ELF-1 (cell line): ENCODE measurements around the gene CD79B.
A peak's percentile ranks its signal among the peaks of the same experiment; 100 is the strongest.
"Not testable (repeated sequence)": the region's sequence is repeated elsewhere in the genome, so short reads cannot be mapped to it uniquely, and the experiment has no call there.

Experiments
- DNase-seq: peaks from one replicate; pipeline ENCODE4 v3.0.0-alpha.2; 2016; ENCODE audit warnings: low read depth, low spot score

Gene CD79B

DNA sequence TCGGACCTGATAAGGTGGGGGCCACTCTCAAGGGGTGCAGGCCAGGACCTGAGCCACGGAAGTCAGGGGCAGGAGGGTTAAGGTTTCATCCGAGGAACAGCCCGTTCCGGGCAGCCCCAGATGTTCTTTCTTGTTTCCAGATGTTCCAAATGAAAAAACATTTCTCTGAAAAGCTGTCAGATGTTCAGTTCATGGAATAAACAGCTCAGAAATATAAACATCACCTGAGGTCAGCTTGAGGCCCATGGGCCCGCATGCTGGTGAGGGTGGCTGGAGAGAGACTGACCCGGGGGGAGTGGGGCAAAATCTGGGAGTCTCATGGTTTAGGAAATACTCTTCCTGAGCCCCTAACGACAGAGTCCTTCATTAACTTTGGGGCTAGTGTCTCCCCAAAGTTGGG lies 1.5 kb upstream of the CD79B start:
- no peak for DNase-seq

DNA sequence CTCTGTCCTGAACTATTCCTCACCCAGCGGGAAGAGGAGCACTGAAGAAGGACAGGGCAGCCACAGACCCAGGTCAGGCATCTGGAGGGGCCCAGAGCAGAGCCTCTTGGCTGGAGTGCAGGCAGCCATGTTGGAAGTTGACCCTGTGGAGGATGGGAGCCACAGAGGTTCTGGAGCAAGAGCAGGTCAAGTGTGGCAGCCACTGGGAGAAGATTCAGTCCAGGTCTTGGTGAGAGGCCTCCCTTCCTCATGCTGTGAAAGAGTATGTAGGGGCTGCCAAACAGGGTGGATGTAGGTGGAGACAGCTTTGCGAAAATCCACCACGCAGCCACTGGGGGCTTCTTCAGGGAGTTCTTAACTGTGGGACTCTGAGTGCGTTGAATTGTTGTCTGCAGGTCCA lies 590 bp upstream of the CD79B start:
- no peak for DNase-seq

DNA sequence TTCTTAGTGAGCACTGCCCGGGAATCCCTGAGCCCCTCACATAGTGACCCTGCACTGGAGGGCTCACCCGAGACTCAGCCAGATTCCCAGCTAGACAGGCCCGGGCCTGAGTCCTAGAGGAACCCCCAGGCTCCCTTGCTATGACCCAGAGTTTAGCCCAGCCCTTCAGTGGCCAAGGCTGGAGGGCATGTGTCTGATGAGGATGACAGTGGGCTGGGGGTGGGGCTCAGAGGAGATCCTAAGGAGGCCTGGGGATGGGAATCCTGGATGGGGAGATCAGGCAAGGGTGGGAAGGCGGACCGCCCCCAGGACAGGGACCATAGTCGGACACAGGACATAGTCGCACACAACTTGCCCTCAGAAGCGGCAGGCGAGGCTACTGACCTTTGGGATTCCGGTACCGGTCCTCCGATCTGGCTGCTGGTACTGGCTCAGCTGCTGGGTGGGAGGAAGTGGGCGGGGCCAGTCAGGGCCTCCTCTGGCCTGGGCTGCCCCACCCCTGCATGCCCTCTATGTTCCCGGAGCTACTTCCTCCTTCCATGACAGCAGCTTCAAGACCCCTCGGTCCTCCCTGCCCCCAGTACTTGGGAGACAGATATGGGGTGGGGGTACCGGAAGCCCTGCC lies 1.1 kb downstream of the CD79B start:
- peak; percentile 66 for DNase-seq

DNA sequence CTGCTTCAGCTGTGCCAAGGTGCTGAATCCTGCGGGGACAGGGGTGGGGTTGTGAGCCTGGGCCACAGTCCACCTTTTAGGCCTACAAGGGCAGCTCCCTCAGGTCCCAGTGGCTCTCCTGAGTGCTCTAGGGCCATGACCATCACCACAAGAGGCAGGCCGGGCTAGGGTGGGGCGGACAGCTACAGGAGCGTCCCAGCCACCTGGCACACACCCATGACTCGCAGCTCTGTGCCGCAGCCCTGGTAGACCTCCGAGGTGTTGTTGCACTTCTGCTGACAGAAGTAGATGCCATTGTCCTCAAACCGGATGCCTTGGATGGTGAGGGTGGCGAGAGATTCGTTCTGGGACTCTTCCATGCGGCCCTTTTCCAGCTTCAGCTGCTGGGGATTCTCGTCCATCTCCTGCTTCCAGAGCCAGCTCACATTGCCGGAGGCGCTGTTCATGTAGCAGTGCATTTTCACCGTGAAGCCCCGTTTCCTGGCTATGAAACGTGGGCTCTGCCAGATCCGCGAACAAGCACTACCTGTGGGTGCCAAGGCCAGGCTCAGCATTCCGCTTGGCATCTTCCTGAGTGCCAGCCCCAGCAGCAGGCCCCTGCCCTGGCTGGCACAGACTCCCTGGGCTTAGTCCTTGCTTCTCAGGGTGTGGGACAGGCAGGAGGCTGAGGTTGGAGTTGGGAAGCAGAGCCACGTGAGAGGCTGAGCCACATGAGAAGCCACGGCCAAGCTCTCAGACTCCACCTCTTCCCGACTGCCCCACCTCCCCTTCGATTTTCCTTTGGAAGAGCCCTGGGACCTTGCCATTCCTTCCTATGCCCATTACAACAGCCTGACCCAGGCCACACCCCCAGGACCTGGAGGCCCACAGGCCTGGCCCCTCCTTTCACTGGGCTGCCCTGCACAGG lies 2.0 kb downstream of the CD79B start:
- DNase-seq, result no peak

DNA sequence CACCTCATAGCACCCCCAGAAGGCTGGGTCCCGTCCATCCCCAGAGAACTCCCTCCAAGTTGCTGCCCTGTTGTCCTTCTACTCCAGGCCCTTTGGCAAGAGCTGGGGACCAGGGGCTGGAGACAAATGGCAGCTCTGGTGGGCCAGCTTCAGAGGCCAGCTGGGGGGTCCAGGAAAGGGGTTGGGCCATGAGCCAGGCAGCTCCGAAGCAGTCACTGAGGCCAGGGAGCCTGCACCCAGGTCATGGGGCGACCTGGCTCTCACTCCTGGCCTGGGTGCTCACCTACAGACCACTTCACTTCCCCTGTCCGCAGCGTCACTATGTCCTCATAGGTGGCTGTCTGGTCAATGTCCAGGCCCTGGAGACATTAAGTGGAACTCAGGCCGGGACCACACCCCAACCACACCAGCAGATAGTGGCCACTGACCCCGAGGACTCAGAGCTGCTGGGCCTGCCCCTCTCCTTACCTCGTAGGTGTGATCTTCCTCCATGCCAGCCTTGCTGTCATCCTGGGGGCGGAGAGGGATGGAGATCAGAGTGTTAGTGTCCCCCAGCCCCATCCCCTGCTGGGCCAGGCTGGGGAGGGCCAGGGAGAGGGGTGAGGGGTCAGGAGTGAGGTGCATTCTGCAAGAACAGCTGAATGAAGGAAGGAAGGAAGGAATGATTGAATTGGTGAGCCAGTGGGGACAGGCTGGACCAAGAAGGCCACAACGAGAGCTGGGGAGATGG lies 3.0 kb downstream of the CD79B start:
- DNase-seq, result no peak

DNA sequence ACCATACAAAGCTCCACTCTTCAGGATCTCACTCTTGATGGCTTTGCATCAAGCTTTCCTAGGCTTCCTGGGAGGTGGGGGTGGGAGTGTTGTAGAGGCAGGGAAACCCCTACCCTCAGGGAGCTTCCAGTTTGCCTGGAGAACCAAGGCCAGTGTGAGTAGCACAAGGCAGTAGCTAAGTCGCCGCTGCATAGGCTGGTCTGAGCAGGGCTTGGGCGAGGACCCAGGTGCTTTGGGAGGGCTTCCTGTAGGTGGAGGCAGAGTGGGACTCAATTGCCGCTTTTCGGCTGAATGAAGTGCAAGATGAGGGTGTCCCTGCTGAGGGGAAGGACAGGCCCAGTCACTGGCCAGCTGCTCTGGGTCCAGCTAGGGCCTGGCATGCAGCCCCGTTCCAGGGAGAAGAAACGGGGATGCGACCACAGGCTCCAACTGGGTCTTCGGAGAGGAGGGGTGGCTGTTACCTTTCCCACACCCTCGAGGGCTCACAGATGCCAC lies 3.9 kb downstream of the CD79B start:
- no peak for DNase-seq

DNA sequence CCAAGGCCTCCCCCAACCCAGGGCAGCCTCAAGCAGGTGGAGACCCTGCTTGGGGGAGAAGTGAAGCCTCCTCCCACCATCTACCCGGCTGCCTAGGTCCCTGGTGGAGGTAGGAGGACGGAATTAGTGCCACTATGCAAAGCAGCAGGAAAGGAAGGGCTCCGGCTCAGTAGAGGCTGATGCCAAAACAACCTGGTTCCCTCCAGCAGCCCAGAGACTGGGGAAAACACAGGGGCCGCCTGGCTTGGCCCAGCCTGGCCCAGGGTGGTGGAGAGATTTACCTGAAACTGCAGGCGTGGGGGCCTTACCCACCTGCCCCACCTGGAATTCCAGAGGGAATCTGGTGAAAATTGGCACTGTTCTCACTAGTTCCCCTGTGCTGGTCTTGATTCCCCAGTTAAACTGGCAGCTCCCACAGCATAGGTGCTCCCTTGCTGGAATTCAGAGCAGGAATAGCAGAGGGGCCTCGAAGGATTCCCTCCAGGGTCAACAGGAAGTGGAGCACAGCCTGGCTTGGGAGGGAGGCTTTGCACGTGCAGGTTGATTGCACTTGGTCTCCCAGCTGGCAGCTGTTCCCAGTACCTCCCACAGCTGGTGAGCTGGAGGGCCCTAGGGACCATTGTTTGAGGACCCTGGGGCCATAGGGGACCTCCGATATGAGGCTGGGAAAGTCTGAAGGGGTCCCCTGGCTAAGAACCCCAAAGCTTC lies 4.5 kb downstream of the CD79B start:
- no peak for DNase-seq

DNA sequence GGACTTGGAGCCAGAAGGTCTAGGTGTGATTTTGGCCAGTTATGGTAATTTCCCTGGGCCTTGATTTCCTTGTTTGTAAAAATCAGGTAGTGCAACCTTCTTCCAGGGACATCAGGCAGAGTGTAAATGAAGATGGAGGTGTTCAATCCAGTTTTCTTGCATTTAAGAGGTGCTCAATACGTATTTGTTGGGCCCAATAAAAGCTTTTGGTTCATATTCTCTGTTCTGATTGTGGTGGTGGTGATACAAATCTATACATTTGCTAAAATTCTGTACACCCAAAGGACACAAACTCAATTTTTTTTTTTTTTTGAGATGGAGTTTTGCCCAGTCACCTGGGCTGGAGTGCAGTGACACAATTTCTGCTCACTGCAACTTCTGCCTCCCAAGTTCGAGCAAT lies 6.0 kb downstream of the CD79B start:
- no peak for DNase-seq

DNA sequence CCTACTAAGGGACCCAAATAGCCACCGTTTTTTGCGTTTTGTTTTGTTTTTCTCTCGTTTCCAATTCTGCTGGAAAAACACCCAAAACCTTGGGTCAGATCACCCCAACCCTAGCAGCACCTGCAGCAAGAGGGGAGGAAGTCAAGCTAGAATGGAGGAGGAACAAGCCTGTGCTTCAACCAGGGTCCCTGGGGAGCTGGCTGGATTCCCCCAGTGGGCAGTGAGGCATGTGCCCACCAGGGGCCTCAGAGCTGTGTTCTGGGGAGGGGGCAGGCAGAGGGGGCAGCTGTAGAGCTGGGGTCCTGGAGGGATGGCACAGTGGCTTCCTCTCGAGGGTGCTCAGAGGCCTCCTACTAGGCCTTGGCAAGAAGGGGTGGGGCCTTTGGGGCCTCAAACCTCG lies 6.5 kb downstream of the CD79B start:
- no peak for DNase-seq

DNA sequence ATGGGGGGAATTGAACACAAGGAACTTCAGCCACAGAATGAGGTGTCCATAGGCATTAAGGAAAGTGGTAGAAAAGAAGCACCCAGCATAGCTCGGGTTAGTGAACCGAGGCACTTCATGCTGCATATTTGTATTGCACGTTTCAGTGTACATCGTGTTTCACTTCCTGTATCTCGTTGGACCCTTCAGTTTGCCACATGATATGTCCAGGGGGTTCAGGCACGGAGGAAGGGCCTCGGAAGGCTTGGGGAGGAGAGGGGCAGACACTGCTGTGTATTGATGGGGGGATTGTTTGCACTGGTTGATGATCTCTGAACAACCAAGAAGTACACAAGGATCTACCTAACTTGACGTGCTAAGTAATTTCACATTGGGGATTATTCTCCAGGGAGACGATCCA lies 9.7 kb downstream of the CD79B start:
- not testable (repeated sequence) for DNase-seq

DNA sequence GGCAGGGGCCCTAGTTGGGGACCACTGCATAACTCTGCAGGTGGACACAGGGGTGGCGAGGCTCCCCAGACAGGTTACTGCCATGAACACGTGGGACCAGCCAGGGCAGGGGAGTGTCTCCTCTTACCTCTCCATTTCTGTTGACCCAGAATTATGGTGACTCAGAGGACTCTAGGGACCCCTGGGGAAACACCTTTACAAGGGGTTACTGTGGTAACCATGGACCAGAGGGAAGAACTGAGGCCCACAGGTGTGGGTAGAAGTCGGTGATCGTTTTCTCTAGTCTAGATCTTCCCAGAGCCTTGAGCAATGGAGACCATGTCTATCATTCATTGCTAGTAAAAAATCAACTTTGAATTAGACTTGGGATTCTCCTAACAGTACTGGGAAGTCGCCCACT lies 11.4 kb downstream of the CD79B start:
- DNase-seq, result not testable (repeated sequence)

DNA sequence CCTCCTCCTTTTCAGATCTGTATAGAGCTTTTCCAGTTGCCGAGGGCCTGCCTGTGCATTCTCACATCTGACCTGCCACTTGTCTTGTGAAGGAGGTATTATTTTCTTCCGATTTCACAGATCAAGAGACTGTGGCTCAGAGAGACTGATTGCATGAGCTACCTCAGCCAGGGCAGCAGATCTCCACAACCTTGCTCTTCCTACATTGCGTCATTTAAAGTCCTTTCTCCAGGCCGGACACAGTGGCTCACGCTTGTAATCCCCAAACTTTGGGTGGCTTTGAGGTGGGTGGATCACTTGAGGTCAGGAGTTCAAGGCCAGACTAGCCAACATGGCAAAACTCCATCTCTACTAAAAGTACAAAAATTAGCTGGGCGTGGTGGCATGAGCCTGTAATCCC lies 12.1 kb downstream of the CD79B start:
- DNase-seq, result not testable (repeated sequence)

DNA sequence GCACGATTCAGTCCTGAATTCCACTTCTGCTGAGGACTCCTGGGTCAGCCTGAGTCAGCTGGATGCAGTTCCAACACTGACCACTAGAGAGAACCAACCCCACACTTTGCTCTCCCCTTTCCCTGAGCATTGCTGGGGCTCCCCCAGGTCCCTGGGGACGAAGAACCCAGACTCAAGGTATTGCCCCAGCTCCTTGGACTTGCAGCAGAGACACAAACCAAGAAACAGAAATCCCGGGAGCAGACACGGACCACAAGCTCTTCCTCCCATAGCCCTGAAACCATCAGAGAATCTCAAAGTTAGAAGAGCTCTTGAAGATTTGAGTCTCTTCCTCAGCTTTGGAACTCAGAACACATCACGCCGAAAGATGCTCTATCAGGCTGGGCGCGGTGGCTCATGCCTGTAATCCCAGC lies 12.8 kb downstream of the CD79B start:
- DNase-seq, result peak; percentile 85

DNA sequence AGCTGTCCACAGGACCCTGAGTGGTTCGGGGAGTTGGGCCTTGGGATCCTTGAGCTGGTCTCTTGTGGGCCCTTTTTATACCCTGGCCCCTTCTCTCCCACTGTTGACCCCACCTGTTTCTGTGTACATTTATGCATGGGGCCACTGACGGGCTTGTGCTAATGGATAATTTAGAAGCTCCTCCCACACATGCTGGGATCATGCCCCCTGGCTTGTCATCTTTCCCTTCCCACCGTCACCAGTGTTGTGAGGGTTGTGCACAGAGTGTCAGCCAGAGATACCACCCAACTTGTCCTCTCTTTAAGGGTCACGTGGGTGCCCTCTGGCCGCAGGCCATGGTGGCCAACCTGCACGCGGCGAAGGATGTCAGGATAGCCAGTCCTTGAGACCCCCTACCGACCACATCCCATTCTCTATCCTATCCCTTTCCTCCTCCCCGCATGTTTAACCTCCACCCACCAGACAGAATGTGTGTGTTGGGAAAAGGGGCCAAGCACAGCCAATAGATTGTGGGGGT lies 13.3 kb downstream of the CD79B start, which contains the start of gene GH1:
GH1 (minus strand) TSS at position 51 of the 517 bp plus-strand sequence. CDS start 63 bp downstream, outside the sequence.
- DNase-seq, result not testable (repeated sequence)

DNA sequence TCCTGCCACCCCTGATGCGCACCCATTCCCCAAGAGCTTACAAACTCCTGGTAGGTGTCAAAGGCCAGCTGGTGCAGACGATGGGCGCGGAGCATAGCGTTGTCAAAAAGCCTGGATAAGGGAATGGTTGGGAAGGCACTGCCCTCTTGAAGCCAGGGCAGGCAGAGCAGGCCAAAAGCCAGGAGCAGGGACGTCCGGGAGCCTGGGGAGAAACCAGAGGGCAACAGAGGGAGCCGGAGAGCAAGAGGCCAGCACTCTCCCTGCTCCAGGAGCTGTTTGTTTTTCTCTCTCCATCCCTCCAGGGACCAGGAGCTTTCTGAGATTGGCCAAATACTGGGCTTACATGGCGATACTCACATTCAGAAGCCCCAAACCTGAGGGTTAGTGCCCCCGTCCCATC lies 13.8 kb downstream of the CD79B start:
- peak; percentile 83 for DNase-seq

DNA sequence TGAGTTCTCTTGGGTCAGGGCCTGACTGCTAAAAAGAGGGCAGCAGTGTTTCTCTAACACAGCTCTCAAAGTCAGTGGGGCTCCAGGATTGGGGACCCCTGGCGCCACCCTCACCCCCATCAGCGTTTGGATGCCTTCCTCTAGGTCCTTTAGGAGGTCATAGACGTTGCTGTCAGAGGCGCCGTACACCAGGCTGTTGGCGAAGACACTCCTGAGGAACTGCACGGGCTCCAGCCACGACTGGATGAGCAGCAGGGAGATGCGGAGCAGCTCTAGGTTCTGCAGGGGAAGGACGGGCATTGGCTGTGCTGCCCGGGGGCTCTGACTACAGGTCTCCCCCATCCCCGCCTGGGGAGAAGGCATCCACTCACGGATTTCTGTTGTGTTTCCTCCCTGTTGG lies 14.5 kb downstream of the CD79B start:
- DNase-seq, result no peak

DNA sequence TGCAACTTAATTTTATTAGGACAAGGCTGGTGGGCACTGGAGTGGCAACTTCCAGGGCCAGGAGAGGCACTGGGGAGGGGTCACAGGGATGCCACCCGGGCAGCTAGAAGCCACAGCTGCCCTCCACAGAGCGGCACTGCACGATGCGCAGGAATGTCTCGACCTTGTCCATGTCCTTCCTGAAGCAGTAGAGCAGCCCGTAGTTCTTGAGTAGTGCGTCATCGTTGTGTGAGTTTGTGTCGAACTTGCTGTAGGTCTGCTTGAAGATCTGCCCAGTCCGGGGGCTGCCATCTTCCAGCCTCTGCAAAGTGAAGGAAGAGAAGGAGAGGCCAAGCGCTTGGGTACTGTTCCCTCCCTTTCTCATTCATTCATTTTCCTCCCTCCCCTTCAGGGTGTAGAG lies 14.9 kb downstream of the CD79B start:
- DNase-seq, result not testable (repeated sequence)

DNA sequence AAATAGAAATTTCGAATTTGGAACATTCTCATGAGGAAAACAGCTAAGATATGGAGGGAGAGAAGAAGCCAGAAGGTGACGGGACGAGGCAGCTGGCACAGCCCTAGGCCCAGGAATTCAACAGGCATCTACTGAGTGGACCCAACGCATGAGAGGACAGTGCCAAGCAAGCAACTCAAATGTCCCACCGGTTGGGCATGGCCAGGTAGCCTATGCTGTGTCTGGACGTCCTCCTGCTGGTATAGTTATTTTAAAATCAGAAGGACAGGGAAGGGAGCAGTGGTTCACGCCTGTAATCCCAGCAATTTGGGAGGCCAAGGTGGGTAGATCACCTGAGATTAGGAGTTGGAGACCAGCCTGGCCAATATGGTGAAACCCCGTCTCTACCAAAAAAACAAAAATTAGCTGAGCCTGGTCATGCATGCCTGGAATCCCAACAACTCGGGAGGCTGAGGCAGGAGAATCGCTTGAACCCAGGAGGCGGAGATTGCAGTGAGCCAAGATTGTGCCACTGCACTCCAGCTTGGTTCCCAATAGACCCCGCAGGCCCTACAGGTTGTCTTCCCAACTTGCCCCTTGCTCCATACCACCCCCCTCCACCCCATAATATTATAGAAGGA lies 15.5 kb downstream of the CD79B start:
- no peak for DNase-seq

DNA sequence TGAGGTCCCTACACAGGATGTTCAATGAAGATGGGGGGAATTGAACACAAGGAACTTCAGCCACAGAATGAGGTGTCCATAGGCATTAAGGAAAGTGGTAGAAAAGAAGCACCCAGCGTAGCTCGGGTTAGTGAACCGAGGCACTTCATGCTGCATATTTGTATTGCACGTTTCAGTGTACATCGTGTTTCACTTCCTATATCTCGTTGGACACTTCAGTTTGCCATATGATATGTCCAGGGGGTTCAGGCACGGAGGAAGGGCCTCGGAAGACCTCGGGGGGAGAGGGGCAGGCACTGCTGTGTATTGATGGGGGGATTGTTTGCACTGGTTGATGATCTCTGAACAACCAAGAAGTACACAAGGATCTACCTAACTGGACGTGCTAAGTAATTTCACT lies 16.4 kb downstream of the CD79B start:
- not testable (repeated sequence) for DNase-seq

DNA sequence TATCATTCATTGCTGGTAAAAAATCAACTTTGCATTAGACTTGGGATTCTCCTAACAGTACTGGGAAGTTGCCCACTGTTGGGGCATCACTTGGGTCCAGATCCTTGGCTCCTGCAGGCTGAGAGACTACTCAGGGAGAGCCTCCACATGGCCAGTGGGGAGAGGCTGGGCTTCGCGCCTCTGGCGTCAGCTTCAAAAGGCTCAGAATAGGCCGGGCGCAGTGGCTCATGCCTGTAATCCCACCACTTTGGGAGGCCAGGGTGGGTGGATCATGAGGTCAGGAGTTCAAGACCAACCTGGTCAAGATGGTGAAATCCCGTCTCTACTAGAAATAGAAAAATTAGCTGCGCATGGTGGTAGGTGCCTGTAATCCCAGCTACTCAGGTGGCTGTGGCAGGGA lies 17.7 kb downstream of the CD79B start:
- DNase-seq, result no peak

DNA sequence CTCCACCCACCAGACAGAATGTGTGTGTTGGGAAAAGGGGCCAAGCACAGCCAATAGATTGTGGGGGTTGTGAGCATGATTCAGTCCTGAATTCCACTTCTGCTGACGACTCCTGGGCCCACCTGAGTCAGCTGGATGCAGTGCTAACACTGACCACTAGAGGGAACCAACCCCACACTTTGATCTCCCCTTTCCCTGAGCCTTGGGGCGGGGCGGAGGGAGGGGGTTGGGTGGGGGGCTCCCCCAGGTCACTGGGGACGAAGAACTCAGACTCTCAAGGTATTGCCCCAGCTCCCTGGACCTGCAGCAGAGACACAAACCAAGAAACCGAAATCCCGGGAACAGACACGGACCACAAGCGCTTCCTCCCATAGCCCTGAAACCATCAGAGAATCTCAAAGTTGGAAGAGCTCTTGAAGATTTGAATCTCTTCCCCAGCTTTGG lies 20.5 kb downstream of the CD79B start:
- DNase-seq, result peak; percentile 79
